Right lobe of liver (tissue), 6 donors: ENCODE data around the gene ST8SIA5. TPM values are rescaled to one million over a fixed set of nuclear protein-coding genes. Genes with fewer than 3 reads are reported as not detected.

Experiments used
- ATAC-seq, 4 donors: fragments of 200-7000 bp; cut with Tn5 transposase; one replicate each; pipeline ENCODE4 v1.9.1; 2020; ENCODE audit warnings: mild to moderate bottlenecking in 4 of 4, moderate library complexity in 4 of 4
- DNase-seq, 3 donors: peaks; one replicate each; pipeline ENCODE4 v3.0.0-alpha.2; 2020
- H3K27ac ChIP-seq, 3 donors: fragments of 200-600 bp; one replicate each; pipeline ENCODE4 v1.8.0; 2022
- H3K27me3 ChIP-seq, 2 donors: fragments of 200-600 bp; one replicate each; pipeline ENCODE4 v1.8.0; 2022
- H3K36me3 ChIP-seq, 4 donors: fragments of 200-600 bp; sonication (generic) in 1 of 4; one replicate each; pipeline versions ENCODE4 v1.5.1 to v1.8.0; 2017 to 2022; ENCODE audit warnings: control low read depth in 1 of 4
- H3K4me1 ChIP-seq, 4 donors: fragments of 200-600 bp; sonication (generic) in 1 of 4; one replicate each; pipeline versions ENCODE4 v1.5.1 to v1.8.0; 2017 to 2022; ENCODE audit warnings: control low read depth in 1 of 4
- H3K4me3 ChIP-seq, 3 donors: fragments of 200-600 bp; one replicate each; pipeline ENCODE4 v1.8.0; 2022
- H3K9me3 ChIP-seq, 4 donors: fragments of 200-600 bp; sonication (generic) in 1 of 4; one replicate each; pipeline versions ENCODE4 v1.5.1 to v1.8.0; 2017 to 2022; ENCODE audit warnings: control low read depth in 1 of 4
- POLR2A ChIP-seq: fragments of 450-650 bp; IDR thresholded peaks from one replicate; pipeline ENCODE4 v1.6.1; 2017; ENCODE audit warnings: antibody characterized with exemption, mild to moderate bottlenecking
- WGBS: methylation state at CpG from one replicate; pipeline ENCODE4 v1.1.6; 2018; ENCODE audit warnings: low coverage, low lambda C conversion rate; ENCODE audit not compliant: insufficient coverage; ENCODE audit errors: missing lambda C conversion rate; 5-methylcytosine and 5-hydroxymethylcytosine counted together
- intact Hi-C, 2 donors: fragments of 100-400 bp; cut with DNase I; formaldehyde crosslinking; loops; one replicate each; pipeline versions ENCODE4 v1.11.2 to v1.14.1; 2022
- total RNA-seq, 6 experiments: library from RNA; depleted of rRNA in 2 of 6; stranded (reverse); fragments of >200 nt in 2 of 6; fragmentation: NEBNext Ultra II Directional in 3 of 6; extraction: Animal tissue kit (Norgen Biotek cat#: 25700) in 3 of 6; gene quantifications; one replicate each; pipeline versions ENCODE4 v1.1.0 to v1.2.4, GENCODE V29; 2016 to 2023
- TF ChIP-seq, protein P1 (sequence below), 4 donors: fragments of 200-600 bp in 3 of 4; fragments of 450-650 bp in 1 of 4; IDR thresholded peaks; one replicate each; pipeline versions ENCODE4 v1.5.1 to v1.8.0; 2016 to 2022; ENCODE audit warnings: antibody characterized with exemption in 4 of 4, mild to moderate bottlenecking in 2 of 4
- donor health status: DM: no; HTN: yes; CAD: no.
- donor health status: DM: no; HTN: no; CAD: no.
- donor health status: DM: no; HTN: no; CAD: no.
- donor health status: DM: no; HTN: yes; CAD: no.
- donor health status: DM: no; HTN: yes; CAD: no.

ST8SIA5 gene
- total RNA-seq, 6 experiments from 2014 or later: 0.07 to 0.92 TPM; not detected in 4

DNA sequence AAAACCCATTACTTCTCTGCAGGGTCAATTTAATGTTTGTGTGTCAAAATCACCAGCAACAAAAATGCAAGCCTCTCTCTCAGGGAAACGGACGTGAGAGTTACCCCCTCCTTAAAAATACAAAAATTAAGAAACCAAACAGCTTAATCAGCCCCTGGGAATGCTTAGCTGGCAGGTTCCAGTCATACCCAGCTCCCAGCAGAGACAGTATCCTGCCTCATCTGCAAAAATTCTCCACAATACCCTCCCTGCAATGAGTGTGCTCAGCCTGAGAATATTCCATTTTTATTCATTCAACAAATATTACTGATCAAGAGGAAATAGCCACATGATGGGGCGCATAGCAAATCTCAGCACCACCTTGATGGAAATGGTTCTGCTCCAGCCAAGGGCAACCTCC is 36.3 kb downstream of the ST8SIA5 start:
- no peaks in the 10 kb centered on the region for H3K27me3 ChIP-seq
- no peak for DNase-seq
- no peaks in the 10 kb centered on the region for H3K36me3 ChIP-seq
- H3K4me1 ChIP-seq: no peaks in the 10 kb centered on the region
- H3K9me3 ChIP-seq: no peaks in the 10 kb centered on the region
- TF ChIP-seq POLR2A: no peak
- TF ChIP-seq, protein P1, sequence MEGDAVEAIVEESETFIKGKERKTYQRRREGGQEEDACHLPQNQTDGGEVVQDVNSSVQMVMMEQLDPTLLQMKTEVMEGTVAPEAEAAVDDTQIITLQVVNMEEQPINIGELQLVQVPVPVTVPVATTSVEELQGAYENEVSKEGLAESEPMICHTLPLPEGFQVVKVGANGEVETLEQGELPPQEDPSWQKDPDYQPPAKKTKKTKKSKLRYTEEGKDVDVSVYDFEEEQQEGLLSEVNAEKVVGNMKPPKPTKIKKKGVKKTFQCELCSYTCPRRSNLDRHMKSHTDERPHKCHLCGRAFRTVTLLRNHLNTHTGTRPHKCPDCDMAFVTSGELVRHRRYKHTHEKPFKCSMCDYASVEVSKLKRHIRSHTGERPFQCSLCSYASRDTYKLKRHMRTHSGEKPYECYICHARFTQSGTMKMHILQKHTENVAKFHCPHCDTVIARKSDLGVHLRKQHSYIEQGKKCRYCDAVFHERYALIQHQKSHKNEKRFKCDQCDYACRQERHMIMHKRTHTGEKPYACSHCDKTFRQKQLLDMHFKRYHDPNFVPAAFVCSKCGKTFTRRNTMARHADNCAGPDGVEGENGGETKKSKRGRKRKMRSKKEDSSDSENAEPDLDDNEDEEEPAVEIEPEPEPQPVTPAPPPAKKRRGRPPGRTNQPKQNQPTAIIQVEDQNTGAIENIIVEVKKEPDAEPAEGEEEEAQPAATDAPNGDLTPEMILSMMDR (IDR thresholded peaks at IDR 0.05): no peak
- H3K4me3 ChIP-seq: no peak overlapping the region
- 52% methylated on average over 3 of the region's 3 CpGs for WGBS
- ATAC-seq: no peak
- no peak overlapping the region for H3K27ac ChIP-seq
- intact Hi-C loops: no loop called here

DNA sequence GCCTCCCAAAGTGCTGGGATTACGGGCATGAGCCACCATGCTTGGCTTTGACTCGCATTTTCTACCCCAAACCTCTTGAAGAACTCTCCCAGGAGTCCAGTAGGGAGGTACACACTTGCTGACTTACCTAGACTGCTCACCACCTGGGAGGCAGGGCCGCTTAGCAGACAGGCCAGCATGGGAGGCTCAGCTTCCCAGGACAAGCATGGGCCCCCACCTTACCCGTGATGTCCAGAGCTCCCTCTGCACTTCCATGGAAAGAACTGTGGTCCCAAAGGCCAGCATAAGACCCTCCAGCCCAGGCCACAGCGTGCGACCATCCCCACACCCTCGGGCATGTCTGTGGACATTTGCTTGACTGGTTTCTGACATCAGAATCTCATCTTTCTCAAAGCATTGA is 36.8 kb downstream of the ST8SIA5 start:
- no peak for DNase-seq
- intact Hi-C loops: no loop called here
- 60% methylated on average over 4 of the region's 7 CpGs for WGBS
- Histone ChIP-seq H3K36me3 (no peaks in the 10 kb centered on the region), H3K9me3 (no peaks in the 10 kb centered on the region), H3K27me3 (no peaks in the 10 kb centered on the region), H3K4me3 (no peak overlapping the region), H3K4me1 (no peaks in the 10 kb centered on the region), H3K27ac (no peak overlapping the region)
- TF ChIP-seq POLR2A: no peak
- TF ChIP-seq, protein P1 (IDR thresholded peaks at IDR 0.05): no peak
- ATAC-seq: no peak

DNA sequence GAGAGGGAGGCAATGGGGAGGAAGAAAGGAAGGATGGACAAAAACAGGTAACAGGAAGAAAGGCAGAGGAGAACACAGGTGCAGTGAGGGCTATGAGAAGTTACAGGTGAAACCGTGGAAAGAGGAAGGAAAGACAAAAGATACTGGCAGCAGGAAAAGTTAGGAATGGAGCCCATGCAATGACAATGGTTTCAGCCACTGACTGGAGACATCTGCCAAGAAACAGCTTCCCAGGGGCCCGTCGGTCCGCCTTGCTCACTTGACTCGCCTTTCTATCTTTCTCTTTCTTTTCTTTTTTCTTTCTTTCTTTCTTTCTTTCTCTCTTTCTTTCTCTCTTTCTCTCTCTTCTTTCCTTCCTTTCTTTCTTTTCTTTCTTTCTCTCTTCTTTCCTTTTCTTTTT is 37.5 kb downstream of the ST8SIA5 start:
- intact Hi-C loops: no loop called here

DNA sequence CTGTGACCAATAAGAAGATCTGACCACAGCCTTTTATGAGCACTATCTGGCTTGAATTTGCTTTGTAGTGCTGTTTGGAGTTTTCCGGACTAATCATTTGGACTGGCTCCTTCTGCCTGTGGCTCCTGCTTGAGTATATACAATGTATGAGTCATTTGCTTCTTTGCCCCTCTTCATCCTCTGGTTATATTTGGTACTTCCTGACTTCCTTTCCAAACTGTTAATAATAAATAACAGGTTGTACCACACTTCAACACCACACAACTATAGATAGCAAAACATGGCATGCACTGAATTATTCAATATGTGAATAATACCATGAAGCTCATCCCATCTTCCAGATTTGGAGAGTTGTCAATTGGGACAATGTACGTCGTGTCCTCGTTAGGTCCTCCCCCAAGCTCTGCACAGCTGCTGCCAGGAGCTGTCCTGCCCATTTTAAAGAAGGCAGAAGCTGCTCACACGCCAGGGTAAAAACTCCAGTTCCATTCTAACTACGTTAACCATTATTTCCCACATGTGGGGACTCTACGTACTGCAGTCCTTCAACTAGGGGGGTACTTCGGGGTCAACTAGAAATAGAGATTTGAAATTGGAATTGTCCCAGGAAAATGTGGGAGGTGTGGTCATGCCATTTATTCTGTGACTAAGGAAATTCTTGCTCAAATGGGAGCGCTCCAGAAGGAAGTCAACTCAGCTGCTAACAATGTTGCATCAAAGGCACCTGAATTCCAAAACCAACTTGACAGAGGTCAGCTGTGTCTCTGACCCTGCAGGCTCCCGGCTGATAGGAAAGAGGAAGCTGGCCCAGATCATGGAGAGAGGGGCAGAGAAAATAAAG is 38.1 kb downstream of the ST8SIA5 start:
- H3K4me3 ChIP-seq: no peak overlapping the region
- H3K27ac ChIP-seq: no peak overlapping the region
- no peaks in the 10 kb centered on the region for H3K4me1 ChIP-seq
- intact Hi-C loops: no loop called here
- WGBS: 27% methylated on average over 9 of the region's 10 CpGs
- peak in 3 of 4 donors; percentile 34 to 47 (median 43) for ATAC-seq
- H3K9me3 ChIP-seq: no peaks in the 10 kb centered on the region
- TF ChIP-seq, protein P1 (IDR thresholded peaks at IDR 0.05): no peak
- no peak for TF ChIP-seq POLR2A
- DNase-seq: no peak
- no peaks in the 10 kb centered on the region for H3K27me3 ChIP-seq
- no peaks in the 10 kb centered on the region for H3K36me3 ChIP-seq

More for the DNA sequence above, 37.5 kb downstream of the ST8SIA5 start:
- Histone ChIP-seq H3K36me3 (no peaks in the 10 kb centered on the region), H3K9me3 (no peaks in the 10 kb centered on the region), H3K27me3 (no peaks in the 10 kb centered on the region), H3K4me3 (no peak overlapping the region), H3K4me1 (no peaks in the 10 kb centered on the region), H3K27ac (no peak overlapping the region)
- ATAC-seq: no peak
- 42% methylated on average over 4 of the region's 5 CpGs for WGBS
- no peak for DNase-seq
- TF ChIP-seq, protein P1 (IDR thresholded peaks at IDR 0.05): no peak
- no peak for TF ChIP-seq POLR2A
